Thymus (tissue), 2 donors: Measurements from ENCODE around the gene ZNF683. TPM values are rescaled to one million over a fixed set of nuclear protein-coding genes. Genes with fewer than 3 reads are reported as not detected.

Experiments
- polyA plus RNA-seq: library from polyadenylated mRNA; stranded (reverse); fragments of 200-250 nt; gene quantifications from one replicate; pipeline ENCODE4 v1.2.3, GENCODE V29; 2013
- total RNA-seq: library from RNA; stranded (reverse); fragments of 120-200 nt; gene quantifications from one replicate; pipeline ENCODE4 v1.2.4, GENCODE V29; 2013
- donor health status: healthy.

The ZNF683 gene
- total and polyA plus RNA-seq, 2 donors = 0.57 to 2.1 TPM

Other genes with a start within 250 kb of the ZNF683 start
- 0.38 TPM for gene FAM110D, start 213.7 kb downstream of the ZNF683 start, total RNA-seq
- 2.4 TPM for gene FAM110D, start 213.7 kb downstream of the ZNF683 start, polyA plus RNA-seq
- not detected for gene C1orf232, start 203.8 kb downstream of the ZNF683 start, total RNA-seq
- gene C1orf232, start 203.8 kb downstream of the ZNF683 start, polyA plus RNA-seq = not detected
- 17.4 TPM for gene ZNF593, start 202.8 kb downstream of the ZNF683 start, total RNA-seq
- 79.0 TPM for gene ZNF593, start 202.8 kb downstream of the ZNF683 start, polyA plus RNA-seq
- not detected for gene ZNF593OS, start 200.9 kb downstream of the ZNF683 start, total RNA-seq
- gene ZNF593OS, start 200.9 kb downstream of the ZNF683 start, polyA plus RNA-seq = 0.87 TPM
- gene CNKSR1, start 195.3 kb downstream of the ZNF683 start, total RNA-seq = 1.1 TPM
- 9.5 TPM for gene CNKSR1, start 195.3 kb downstream of the ZNF683 start, polyA plus RNA-seq
- not detected for gene CATSPER4, start 182.1 kb downstream of the ZNF683 start, total RNA-seq
- gene CATSPER4, start 182.1 kb downstream of the ZNF683 start, polyA plus RNA-seq = 0.07 TPM
- 18.7 TPM for gene CEP85, start 138.6 kb downstream of the ZNF683 start, total RNA-seq
- gene CEP85, start 138.6 kb downstream of the ZNF683 start, polyA plus RNA-seq = 9.7 TPM
- gene SH3BGRL3, start 92.7 kb downstream of the ZNF683 start, total RNA-seq = 43.3 TPM
- gene SH3BGRL3, start 92.7 kb downstream of the ZNF683 start, polyA plus RNA-seq = 261 TPM
- 12.7 TPM for gene UBXN11, start 66.1 kb downstream of the ZNF683 start, total RNA-seq
- 42.7 TPM for gene UBXN11, start 66.1 kb downstream of the ZNF683 start, polyA plus RNA-seq
- 1,020 TPM for gene CD52, start 54.8 kb downstream of the ZNF683 start, total RNA-seq
- 1,113 TPM for gene CD52, start 54.8 kb downstream of the ZNF683 start, polyA plus RNA-seq
- 0.76 TPM for gene CRYBG2, start 18.6 kb downstream of the ZNF683 start, total RNA-seq
- gene CRYBG2, start 18.6 kb downstream of the ZNF683 start, polyA plus RNA-seq = 7.3 TPM
- gene LIN28A, start 38.1 kb upstream of the ZNF683 start, total RNA-seq = under 0.01 TPM
- 0.05 TPM for gene LIN28A, start 38.1 kb upstream of the ZNF683 start, polyA plus RNA-seq
- 20.3 TPM for gene DHDDS, start 59.6 kb upstream of the ZNF683 start, total RNA-seq
- 18.4 TPM for gene DHDDS, start 59.6 kb upstream of the ZNF683 start, polyA plus RNA-seq
- 1,167 TPM for gene HMGN2, start 99.7 kb upstream of the ZNF683 start, total RNA-seq
- gene HMGN2, start 99.7 kb upstream of the ZNF683 start, polyA plus RNA-seq = 1,143 TPM
- gene RPS6KA1, start 157.0 kb upstream of the ZNF683 start, total RNA-seq = 36.8 TPM
- 30.4 TPM for gene RPS6KA1, start 157.0 kb upstream of the ZNF683 start, polyA plus RNA-seq